GM12878 (cell line): ENCODE results near the gene SFMBT1. TPM values are rescaled to one million over a fixed set of nuclear protein-coding genes. Genes with fewer than 3 reads are reported as not detected.

ENCODE experiments used
- ATAC-seq: fragments of 200-7000 bp; cut with Tn5 transposase; 3 replicates; pipeline ENCODE4 v1.9.1; 2020; ENCODE audit warnings: mild to moderate bottlenecking, moderate library complexity
- BruUV-seq: library from RNA; stranded (reverse); fragments of 400-500 nt; replicated peaks from 2 replicates; lab custom pipeline; 2021; lab: Mats Ljungman, UMichigan
- CTCF ChIA-PET: fragments of 300-600 bp; sonication (Branson Sonifier 250); formaldehyde crosslinking; extraction: SDS; loops from one replicate; lab custom pipeline; 2021; ENCODE audit warnings: inconsistent platforms; lab: Yijun Ruan, JAX
- POLR2A ChIA-PET: fragments of 350-600 bp; formaldehyde crosslinking; extraction: SDS; loops from one replicate; lab custom pipeline; 2021; ENCODE audit warnings: inconsistent platforms; lab: Charles Lee
- RAD21 ChIA-PET: fragments of 300-600 bp; sonication (Branson Sonifier 250); formaldehyde crosslinking; loops from one replicate; lab custom pipeline; 2023; ENCODE audit warnings: antibody characterized with exemption; ENCODE audit not compliant: unreplicated experiment; lab: Charles Lee
- SMC1A ChIA-PET: fragments of 300-600 bp; sonication (Branson Sonifier 250); formaldehyde crosslinking; loops from one replicate; lab custom pipeline; 2023; ENCODE audit not compliant: unreplicated experiment, uncharacterized antibody; lab: Charles Lee
- DNase-seq: peaks from one replicate; pipeline ENCODE4 v3.0.0-alpha.2; 2011; ENCODE audit warnings: low read depth, low spot score
- FAIRE-seq: peaks from 3 replicates; lab custom pipeline; 2011; peaks lifted over from hg19 to GRCh38; lab: Jason Lieb, UNC
- H2AFZ ChIP-seq: 2 replicates; pipeline ENCODE4 v1.6.0; 2011; ENCODE audit warnings: low read depth, low read length, control low read depth; ENCODE audit not compliant: control insufficient read depth
- H3K27ac ChIP-seq: 2 replicates; pipeline ENCODE4 v1.5.1; 2011; ENCODE audit warnings: control low read depth; ENCODE audit not compliant: control insufficient read depth, insufficient read depth
- H3K27me3 ChIP-seq, 2 experiments: replicated peaks in 1 of 2; 2 replicates each; pipeline versions ENCODE4 v1.6.0 to v1.6.1; 2011; ENCODE audit warnings: low read length in 1 of 2; ENCODE audit not compliant: control insufficient read depth in 2 of 2, insufficient read depth in 2 of 2
- H3K36me3 ChIP-seq, 2 experiments: 2 replicates each; pipeline ENCODE4 v1.5.1; 2011; ENCODE audit warnings: low read length in 1 of 2; ENCODE audit not compliant: control insufficient read depth in 2 of 2, insufficient read depth in 2 of 2
- H3K4me1 ChIP-seq: 2 replicates; pipeline ENCODE4 v1.6.1; 2011; ENCODE audit warnings: mild to moderate bottlenecking, low read length, moderate library complexity, mixed read lengths; ENCODE audit not compliant: control insufficient read depth, insufficient read depth
- H3K4me2 ChIP-seq: 2 replicates; pipeline ENCODE4 v1.6.0; 2011; ENCODE audit warnings: control low read depth; ENCODE audit not compliant: control insufficient read depth, insufficient read depth
- H3K4me3 ChIP-seq: fragments of 200-600 bp; sonication (generic); 2 replicates; pipeline ENCODE4 v1.5.1; 2016
- H3K79me2 ChIP-seq: 2 replicates; pipeline ENCODE4 v1.6.0; 2011; ENCODE audit warnings: low read length; ENCODE audit not compliant: control insufficient read depth, insufficient read depth
- H3K9ac ChIP-seq: 2 replicates; pipeline ENCODE4 v1.8.0; 2011; ENCODE audit warnings: low read length, control low read depth, mixed read lengths; ENCODE audit not compliant: control insufficient read depth, insufficient read depth
- H3K9me3 ChIP-seq: replicated peaks from 3 replicates; pipeline ENCODE4 v1.5.1; 2011; ENCODE audit warnings: mild to moderate bottlenecking, low read length; ENCODE audit not compliant: control insufficient read depth, insufficient read depth
- H4K20me1 ChIP-seq: 2 replicates; pipeline ENCODE4 v1.6.0; 2011; ENCODE audit not compliant: control insufficient read depth, insufficient read depth
- CHD2 ChIP-seq: IDR thresholded peaks from 2 replicates; pipeline ENCODE4 v1.6.1; 2011; ENCODE audit warnings: low read depth, low read length, improper control_type of control experiment, borderline replicate concordance
- CREB1 ChIP-seq: IDR thresholded peaks from 2 replicates; pipeline ENCODE4 v1.6.1; 2012; ENCODE audit warnings: low read depth, mild to moderate bottlenecking, inconsistent platforms
- GATAD2B ChIP-seq: fragments of 450-650 bp; conservative IDR thresholded peaks from 2 replicates; pipeline ENCODE4 v1.6.1; 2017; ENCODE audit warnings: low read depth, mild to moderate bottlenecking, moderate library complexity
- MTA2 ChIP-seq: fragments of 450-650 bp; IDR thresholded peaks from 2 replicates; pipeline ENCODE4 v1.6.1; 2016; ENCODE audit warnings: low read depth, mild to moderate bottlenecking, moderate library complexity
- MYC ChIP-seq: IDR thresholded peaks from 2 replicates; pipeline ENCODE4 v1.6.1; 2011; ENCODE audit warnings: mild to moderate bottlenecking, low read length, moderate library complexity, inconsistent platforms; ENCODE audit not compliant: insufficient read depth, insufficient replicate concordance, insufficient read length, severe bottlenecking
- RAD51 ChIP-seq: fragments of 450-650 bp; IDR thresholded peaks from 2 replicates; pipeline ENCODE4 v1.6.1; 2016; ENCODE audit warnings: moderate library complexity, mild to moderate bottlenecking, inconsistent platforms
- TCF7 ChIP-seq: IDR thresholded peaks from 2 replicates; pipeline ENCODE4 v1.6.1; 2014; ENCODE audit warnings: antibody characterized with exemption, borderline replicate concordance
- WGBS: methylation state at CpG from one replicate; pipeline ENCODE4 v1.1.6; 2016; ENCODE audit warnings: low lambda C conversion rate; ENCODE audit not compliant: insufficient replicate concordance, insufficient coverage; ENCODE audit errors: missing lambda C conversion rate; 5-methylcytosine and 5-hydroxymethylcytosine counted together
- in situ Hi-C: fragments of 300-500 bp; cut with MboI; formaldehyde crosslinking; loops from 9 replicates; pipeline ENCODE4 v1.14.3; 2018; ENCODE audit warnings: mixed read lengths
- intact Hi-C: fragments of 100-400 bp; cut with micrococcal nuclease; formaldehyde crosslinking; loops from one replicate; pipeline ENCODE4 v1.14.2; 2022; ENCODE audit not compliant: unreplicated experiment
- polyA plus RNA-seq, 11 experiments: library from polyadenylated mRNA; depleted of rRNA in 4 of 11; unstranded in 6 of 11; stranded (reverse) in 5 of 11; fragments of >200 nt; fragmentation: Nextera tagmentation in 4 of 11; fragmentation: Illumina TruSeq in 1 of 11; extraction: Ambion mirVana in 4 of 11; extraction: Trizol in 1 of 11; gene quantifications; 1 replicate in 1 of 11; 2 replicates in 10 of 11; pipeline versions ENCODE4 v1.2.1 to v1.2.3, GENCODE V29; 2011 to 2016; ENCODE audit warnings: inconsistent platforms in 2 of 11, missing spikeins in 2 of 11, low read depth in 1 of 11
- total RNA-seq, 4 experiments: library from RNA; depleted of rRNA in 3 of 4; stranded (reverse); fragments of >200 nt in 3 of 4; fragmentation: Illumina TruSeq in 1 of 4; extraction: Trizol in 1 of 4; gene quantifications; 2 replicates each; pipeline versions ENCODE4 v1.2.1 to v1.2.3, GENCODE V29; 2013 to 2021
- TF ChIP-seq, protein P1 (sequence below): IDR thresholded peaks from 2 replicates; pipeline ENCODE4 v1.6.1; 2011; ENCODE audit warnings: mild to moderate bottlenecking, low read depth, low read length, moderate library complexity; ENCODE audit not compliant: insufficient replicate concordance
- TF ChIP-seq, protein P2 (sequence below): IDR thresholded peaks from 2 replicates; pipeline ENCODE4 v1.6.1; 2011; ENCODE audit warnings: low read depth, mild to moderate bottlenecking, low read length, moderate library complexity, borderline replicate concordance; ENCODE audit errors: extremely low read depth
- TF ChIP-seq, protein P3 (sequence below): fragments of 450-650 bp; IDR thresholded peaks from 2 replicates; pipeline ENCODE4 v1.6.1; 2017; ENCODE audit warnings: mild to moderate bottlenecking, moderate library complexity

Gene SFMBT1
- total and polyA plus RNA-seq, 10 of the 15 experiments (the other 5 are each of a cell fraction or from before 2014, with no cell fraction given): 3.2 to 19.5 (median 11.4) TPM

DNA sequence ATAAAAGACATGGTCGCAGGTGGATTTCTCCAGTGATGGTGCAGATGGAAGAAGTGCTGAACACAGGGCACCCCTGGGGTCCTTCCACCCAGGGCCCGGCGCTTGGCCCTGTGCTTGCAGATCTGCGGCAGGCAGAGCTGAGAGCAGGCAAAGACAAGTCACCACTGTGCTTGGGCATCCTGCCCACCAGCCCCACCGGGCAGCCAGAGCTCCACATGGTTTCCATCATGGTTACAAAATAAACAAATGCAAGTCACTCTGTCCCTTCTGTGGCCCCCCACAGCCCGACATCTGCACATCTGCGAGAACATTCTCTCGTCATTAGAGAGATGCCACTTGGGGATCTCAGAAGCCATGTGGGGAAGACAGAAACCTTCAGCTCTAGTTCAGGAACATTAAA is 37.6 kb upstream of the SFMBT1 start:
- in situ Hi-C loops: no loop called here

More for the DNA sequence above, 37.6 kb upstream of the SFMBT1 start:
- CTCF ChIA-PET: no interaction called here
- Histone ChIP-seq H3K27me3 (no peaks in the 10 kb centered on the region), H2AFZ (no peak overlapping the region), H3K9me3 (no peaks in the 10 kb centered on the region), H3K4me3 (no peak overlapping the region), H3K9ac (no peak overlapping the region), H3K4me2 (no peak overlapping the region), H3K36me3 (no peaks in the 10 kb centered on the region; a peak in 3 of 4 replicates), H3K4me1 (no peaks in the 10 kb centered on the region), H3K27ac (no peak overlapping the region), H3K79me2 (no peaks in the 10 kb centered on the region), H4K20me1 (no peaks in the 10 kb centered on the region)
- ATAC-seq: no peak
- intact Hi-C loops: no loop called here
- WGBS: 93% methylated on average over 8 of the region's 8 CpGs
- FAIRE-seq: no peak
- RAD21 ChIA-PET: no interaction called here
- no peak for DNase-seq
- no peak for TF ChIP-seq MTA2
- TF ChIP-seq, protein P1, sequence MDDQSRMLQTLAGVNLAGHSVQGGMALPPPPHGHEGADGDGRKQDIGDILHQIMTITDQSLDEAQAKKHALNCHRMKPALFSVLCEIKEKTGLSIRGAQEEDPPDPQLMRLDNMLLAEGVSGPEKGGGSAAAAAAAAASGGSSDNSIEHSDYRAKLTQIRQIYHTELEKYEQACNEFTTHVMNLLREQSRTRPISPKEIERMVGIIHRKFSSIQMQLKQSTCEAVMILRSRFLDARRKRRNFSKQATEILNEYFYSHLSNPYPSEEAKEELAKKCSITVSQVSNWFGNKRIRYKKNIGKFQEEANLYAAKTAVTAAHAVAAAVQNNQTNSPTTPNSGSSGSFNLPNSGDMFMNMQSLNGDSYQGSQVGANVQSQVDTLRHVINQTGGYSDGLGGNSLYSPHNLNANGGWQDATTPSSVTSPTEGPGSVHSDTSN: no peak
- TF ChIP-seq GATAD2B: no peak
- no peak for TF ChIP-seq CHD2
- no peak for TF ChIP-seq RAD51
- no peak for TF ChIP-seq CREB1
- no peak for TF ChIP-seq TCF7
- TF ChIP-seq, protein P2, sequence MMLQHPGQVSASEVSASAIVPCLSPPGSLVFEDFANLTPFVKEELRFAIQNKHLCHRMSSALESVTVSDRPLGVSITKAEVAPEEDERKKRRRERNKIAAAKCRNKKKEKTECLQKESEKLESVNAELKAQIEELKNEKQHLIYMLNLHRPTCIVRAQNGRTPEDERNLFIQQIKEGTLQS: no peak
- TF ChIP-seq MYC: no peak
- TF ChIP-seq, protein P3, sequence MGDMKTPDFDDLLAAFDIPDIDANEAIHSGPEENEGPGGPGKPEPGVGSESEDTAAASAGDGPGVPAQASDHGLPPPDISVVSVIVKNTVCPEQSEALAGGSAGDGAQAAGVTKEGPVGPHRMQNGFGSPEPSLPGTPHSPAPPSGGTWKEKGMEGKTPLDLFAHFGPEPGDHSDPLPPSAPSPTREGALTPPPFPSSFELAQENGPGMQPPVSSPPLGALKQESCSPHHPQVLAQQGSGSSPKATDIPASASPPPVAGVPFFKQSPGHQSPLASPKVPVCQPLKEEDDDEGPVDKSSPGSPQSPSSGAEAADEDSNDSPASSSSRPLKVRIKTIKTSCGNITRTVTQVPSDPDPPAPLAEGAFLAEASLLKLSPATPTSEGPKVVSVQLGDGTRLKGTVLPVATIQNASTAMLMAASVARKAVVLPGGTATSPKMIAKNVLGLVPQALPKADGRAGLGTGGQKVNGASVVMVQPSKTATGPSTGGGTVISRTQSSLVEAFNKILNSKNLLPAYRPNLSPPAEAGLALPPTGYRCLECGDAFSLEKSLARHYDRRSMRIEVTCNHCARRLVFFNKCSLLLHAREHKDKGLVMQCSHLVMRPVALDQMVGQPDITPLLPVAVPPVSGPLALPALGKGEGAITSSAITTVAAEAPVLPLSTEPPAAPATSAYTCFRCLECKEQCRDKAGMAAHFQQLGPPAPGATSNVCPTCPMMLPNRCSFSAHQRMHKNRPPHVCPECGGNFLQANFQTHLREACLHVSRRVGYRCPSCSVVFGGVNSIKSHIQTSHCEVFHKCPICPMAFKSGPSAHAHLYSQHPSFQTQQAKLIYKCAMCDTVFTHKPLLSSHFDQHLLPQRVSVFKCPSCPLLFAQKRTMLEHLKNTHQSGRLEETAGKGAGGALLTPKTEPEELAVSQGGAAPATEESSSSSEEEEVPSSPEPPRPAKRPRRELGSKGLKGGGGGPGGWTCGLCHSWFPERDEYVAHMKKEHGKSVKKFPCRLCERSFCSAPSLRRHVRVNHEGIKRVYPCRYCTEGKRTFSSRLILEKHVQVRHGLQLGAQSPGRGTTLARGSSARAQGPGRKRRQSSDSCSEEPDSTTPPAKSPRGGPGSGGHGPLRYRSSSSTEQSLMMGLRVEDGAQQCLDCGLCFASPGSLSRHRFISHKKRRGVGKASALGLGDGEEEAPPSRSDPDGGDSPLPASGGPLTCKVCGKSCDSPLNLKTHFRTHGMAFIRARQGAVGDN: no peak
- SMC1A ChIA-PET: interaction anchor here (0.8 to 0.9 kb wide), 2 partner anchors 21 to 58 kb away, joined by 3 read pairs; no protein-coding TSS in a partner anchor
- POLR2A ChIA-PET: interaction anchor here (0.6 kb wide), 2 partner anchors 82 to 387 kb away, joined by 3 read pairs; no protein-coding TSS in a partner anchor
- BruUV-seq: no TSS peak
